SU-DHL-6 (cell line): Measurements from ENCODE around the gene FIGNL2.

Experiments used
- CTCF ChIP-seq: fragments of 200-600 bp; sonication (generic); IDR thresholded peaks from one replicate; pipeline ENCODE4 v1.5.1; 2017; ENCODE audit warnings: antibody characterized with exemption, mild to moderate bottlenecking, low read length, moderate library complexity; ENCODE audit not compliant: insufficient read depth, poor library complexity, severe bottlenecking
- EZH2phosphoT487 ChIP-seq: fragments of 200-600 bp; sonication (generic), shearing (Covaris generic); conservative IDR thresholded peaks from 2 replicates; pipeline ENCODE4 v1.6.1; 2018; ENCODE audit warnings: mild to moderate bottlenecking, antibody characterized with exemption, low read length, moderate library complexity, mixed read lengths

- TF ChIP-seq CTCF: no peak
- TF ChIP-seq EZH2phosphoT487: no peak
Observed at GRCh38 chr12:51895378-51896135, 47.0 kb upstream of the FIGNL2 start.
